Measurements from ENCODE around the gene SNCB.

SNCB gene

DNA sequence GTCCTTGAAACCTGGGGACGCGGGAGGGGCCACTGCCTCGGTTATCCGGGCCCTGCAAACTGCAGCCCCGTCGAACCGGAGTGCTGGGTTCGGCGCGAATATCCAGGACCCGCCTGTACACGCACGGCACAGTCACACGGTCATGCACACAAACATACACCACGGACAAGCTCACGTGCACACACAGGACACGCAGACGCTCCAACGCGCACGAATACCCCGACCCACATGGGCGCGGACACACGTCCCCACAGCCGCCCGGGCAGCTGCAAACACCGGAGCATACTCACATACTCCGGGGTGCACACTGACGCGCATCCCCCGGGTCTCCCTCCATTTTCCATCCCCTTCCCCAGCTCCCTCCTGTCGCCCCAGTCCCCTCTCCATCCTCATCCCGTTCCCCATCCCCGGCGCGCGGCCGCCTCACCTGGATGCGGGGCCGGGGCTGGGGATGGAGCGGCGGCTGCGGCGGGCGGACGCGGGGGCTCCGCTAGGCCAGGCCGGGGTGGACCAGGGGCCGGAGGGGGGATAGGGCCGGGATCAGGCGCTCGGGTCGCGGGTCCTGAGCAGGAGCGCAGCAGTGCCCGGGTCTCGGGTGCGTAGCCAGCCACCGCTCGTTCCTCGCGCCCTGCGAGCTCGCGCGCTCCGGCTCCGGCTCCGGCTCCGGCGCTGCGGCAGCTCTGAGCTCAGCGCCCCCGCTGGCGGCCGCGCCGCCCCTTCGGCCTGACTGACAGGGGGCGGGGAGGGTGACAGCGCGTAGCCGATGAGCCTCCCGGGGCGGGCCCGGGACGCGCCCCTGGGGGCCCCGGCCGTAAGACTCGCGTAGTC is at the start of gene SNCB, which contains the start of gene EIF4E1B:
TSS of gene SNCB (minus strand) at position 682 of the 828 bp plus-strand sequence. CDS start 880 bp downstream, outside the sequence.
TSS of gene EIF4E1B (plus strand) at position 823 of the 828 bp plus-strand sequence. CDS start 12,113 bp downstream, outside the sequence.
- DNase-seq (ENCODE audit: low read depth, low spot score): no peak

DNA sequence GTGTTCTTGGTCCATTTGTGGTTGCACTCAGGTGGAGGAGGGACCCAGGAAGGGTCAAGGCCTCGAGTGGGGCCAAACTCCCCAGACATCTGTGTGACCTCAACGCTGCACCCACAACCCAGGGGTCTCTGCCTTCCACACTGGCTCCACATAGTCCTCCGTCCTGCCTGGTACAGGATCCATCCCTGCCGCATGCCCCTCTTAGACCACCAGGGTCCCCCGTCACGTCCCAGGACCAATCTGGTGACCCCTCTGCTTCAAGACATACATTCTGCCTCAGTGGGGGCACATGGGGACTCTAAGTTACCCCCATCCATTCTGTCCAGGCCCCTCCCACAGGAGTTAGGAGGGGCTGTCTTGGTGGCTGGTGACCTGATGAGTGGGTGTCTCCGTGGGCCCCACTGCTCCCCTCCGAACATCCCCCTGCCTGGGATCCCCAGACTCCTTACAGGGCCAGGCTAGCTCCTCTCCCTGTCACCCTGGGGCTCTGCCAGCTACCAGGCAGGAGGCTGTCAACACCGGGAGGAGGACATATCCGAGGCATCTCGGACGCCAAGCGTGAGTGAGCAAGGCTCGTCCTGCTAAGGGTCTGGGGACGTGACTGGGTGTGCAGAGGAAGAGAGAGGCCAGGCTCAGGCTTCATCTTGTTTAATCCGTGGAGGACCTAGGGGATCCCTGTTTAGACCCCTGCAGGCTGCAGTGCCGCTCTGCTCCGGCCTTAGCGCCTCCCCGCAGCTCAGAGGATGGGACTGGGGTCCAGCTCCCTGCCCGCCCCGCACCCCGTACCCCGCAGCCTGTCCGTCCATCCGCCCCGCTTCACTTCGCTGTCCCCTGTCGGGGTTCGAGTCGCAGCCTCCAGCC is 49.3 kb upstream of the SNCB start:
- no peak for DNase-seq (ENCODE audit: low read depth, low spot score)

DNA sequence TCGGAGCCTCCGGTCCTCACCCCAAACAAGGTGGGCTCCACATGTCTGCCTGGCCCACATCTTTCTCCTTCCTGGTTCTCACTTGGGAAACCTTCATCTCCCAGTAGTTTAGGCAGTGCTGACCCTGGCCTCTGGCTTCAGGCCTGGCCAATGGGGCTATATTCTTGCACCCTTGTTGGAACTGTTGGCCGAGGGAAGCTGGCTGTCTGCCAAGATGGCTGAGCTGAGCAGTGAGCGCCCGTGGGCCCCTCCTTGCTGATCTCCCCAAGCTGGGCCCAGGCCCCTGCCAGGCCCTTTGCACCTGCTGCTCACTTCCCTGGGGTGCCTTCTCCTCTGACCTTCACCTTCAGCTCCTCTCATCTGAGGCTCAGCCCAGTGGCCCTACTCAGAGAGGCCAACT is 48.2 kb upstream of the SNCB start:
- no peak for DNase-seq (ENCODE audit: low read depth, low spot score)

DNA sequence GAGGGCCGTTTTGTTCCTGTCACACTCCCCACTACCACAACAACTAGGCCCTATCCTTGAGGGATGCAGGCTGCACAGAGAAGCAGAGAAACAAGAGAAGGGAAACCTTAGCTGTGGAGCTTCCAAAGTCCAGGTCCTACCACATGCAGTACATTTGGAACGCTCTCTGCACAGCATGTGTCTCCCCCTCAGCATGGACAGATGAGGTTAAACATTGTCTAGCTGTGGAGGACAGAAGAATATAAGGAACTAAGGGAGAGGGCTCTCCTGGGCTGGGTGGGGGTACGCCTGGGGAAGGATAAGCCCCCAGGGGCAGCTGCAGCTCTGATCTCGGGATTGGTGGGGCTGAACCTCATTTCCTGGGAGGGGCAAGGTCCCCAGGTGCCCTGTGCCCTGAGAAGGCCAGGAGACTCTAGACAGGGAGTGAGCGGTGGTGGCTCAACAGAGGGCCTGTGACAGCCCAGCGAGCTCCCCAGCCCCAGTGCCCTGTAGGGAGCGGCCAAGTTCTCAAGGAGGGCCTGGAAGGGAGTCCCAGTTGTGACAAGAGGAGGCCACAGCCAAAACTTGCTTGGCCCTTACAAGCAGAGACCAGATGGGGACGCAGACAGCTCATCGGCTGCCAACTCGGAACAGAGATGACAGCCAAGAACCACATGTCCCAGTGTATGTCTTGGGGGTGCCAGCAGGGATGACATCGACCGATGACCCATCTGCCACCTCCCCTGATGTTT is 47.0 kb upstream of the SNCB start:
- DNase-seq (ENCODE audit: low read depth, low spot score): no peak

DNA sequence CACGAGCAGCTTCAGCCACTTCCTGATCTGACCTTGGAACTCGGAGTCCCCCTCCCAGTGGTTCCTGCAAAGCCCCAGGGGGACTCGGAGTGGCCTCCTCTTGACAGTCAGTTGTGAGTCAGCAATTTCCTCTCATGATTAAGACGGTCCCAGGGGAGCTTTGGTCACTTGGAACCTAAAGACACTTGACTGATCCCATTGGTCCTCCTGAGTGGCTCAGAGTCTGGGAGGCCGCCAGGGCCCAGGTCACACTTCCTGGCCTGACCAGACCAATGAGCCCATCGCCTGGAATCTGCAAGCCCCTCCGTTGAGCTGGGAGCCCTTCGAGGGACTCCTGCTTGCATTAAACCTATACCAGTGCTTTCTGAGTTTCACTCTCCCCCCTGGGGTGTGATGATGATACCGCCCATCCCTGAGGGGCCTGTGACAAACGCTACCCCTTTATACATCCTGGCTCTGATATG is 46.1 kb upstream of the SNCB start:
- DNase-seq (ENCODE audit: low read depth, low spot score): no peak

DNA sequence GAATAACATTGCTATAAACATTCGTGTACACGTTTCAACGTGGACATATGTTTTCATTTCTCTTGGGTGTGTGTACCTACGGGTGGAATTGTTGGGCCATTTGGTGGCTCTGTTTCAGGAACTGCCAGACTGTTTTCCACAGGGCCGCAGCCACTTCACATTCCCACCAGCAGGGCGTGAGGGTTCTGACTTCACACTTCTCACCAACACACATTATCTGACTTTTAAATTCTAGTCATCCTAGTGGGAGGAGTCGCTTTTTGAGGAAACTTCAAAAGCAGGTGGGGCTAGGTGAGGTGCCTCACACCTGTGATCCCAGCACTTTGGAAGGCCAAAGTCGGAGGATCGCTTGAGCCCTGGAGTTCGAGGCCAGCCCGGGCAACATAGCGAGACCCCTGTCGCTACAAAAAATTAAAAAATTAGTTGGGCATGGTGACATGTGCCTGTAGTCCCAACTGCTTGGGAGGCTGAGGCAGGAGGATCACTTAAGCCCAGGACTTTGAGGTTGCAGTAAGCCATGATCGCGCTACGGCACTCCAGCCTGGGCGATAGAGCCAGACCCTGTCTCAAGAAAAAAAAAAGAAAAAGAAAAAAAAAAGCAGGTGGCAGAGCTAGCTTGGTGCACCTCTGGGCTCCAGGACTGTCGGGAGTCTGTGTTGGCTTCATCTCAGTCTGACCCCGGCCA is 45.5 kb upstream of the SNCB start:
- no peak for DNase-seq (ENCODE audit: low read depth, low spot score)

DNA sequence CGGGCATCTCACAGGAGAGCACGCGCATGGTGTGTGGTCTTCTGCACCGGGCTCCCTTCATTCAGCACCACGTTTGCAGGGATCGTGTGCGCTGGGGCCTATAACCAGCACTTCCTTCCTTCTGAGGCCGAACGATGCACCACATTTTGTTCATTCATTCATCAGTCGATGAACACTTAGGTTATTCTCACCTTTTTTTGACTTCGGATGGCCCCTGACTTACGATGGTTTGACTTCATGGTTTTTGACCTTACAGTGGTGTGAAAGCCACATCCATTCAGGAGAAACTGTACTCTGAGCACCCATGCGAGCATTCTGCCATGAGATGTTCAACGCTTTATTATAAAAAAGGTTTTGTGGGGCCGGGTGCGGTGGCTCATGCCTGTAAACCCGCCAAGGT is 44.5 kb upstream of the SNCB start:
- DNase-seq (ENCODE audit: low read depth, low spot score): no peak

DNA sequence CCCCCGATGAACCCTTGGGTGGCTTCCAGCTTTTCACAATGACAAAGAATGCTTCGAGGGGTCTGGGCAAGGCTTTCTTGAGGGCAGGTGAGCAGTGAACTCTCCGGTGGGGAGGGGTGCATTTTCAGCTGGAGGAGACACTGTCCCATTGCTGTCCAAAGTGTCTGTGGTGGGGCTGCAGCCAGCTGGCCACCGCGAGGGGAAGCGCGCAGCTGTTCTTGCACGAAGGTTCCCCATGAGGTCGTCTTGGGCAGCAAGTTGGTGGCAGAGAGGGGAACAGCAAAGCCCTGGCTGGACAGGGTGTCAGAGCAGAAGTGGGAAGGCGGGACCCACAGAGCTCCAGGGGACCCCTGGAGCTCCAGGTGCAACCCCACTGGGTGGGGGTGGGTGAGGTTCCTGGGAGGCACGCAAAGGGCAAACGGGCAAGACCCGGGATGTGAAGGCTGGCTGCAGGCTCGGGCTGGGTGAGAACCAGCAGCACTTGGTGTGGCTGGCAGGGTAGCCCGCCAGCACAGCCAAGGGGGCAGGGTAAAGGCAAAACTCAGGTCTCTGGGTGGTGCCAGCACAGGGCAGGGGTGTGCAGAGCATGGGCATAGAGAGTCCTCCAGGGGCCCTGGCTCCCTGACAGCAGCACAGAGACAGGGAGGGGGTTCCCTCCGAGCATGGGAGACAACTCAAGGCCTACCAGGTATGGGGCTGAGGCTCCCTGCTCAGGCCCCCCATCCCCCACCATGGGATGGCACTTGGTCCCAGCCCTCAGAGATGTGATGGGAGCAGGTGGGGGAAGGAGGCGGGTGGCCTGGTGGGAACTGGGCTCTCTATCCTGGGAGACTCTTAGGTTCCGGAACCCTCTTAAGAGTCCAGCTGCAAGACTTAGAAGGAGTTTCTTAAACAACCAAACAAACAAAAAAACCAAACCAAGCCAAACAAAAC is 43.6 kb upstream of the SNCB start:
- DNase-seq (ENCODE audit: low read depth, low spot score): no peak

DNA sequence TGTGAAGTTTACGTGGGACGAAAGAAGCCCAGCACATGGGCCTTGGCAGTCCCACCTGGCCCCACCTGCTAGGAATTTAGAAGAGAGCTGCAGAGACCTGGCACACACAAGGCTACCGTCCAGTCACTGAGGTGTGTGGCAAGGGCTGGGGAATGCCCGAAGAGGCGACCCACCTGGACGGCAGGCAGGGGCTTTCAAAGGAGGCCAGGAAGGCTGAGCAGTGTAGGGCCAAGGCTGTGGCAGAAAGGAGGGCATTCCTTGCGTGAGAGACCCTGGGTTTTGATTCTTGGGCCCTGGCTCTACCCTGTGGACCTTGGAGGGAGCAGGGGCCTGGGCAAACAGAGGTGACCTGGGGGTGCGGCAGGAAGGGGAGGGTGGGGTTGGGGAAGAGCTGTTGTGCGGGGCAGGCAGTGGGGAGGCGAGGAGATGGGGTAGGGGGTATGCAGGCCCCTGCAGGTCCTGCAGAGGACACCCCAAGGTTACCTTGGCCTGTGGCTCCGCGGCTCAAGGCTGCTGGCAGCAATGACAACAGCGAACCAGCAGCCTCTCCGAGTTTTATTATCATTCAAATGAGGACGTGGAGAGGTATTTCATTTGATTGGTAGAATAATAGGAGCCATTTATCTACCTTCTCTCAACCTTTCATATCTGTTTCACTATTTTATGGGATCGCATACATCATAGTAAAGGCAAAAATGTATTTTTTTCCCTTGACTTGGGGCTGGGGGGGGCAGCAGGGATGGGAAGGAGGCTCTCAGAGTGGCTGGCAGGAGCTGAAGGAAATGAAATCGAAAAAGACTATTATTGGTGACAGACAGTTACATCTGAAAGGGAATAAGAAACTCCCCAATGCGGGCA is 41.8 kb upstream of the SNCB start:
- DNase-seq (ENCODE audit: low read depth, low spot score): no peak

DNA sequence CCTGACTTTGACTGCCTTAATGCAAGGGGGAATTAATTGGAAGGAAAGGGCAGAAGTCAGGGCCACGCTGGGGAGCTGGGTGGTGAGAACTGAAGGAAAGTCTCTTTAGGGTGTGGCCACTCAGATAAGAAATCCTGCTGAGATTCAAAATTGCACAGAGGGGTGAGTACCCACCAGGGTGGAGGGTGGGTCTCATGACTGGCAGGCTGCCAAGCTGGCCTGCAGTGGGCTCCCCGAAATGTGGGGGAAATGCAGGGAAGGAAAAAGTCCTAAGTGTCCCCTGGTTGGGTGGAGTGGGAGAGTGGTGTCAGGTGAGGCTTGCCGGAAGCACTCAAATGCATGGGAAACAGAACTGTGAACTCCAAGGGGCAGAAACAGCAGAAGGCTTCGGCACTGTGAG is 41.1 kb upstream of the SNCB start:
- no peak for DNase-seq (ENCODE audit: low read depth, low spot score)

DNA sequence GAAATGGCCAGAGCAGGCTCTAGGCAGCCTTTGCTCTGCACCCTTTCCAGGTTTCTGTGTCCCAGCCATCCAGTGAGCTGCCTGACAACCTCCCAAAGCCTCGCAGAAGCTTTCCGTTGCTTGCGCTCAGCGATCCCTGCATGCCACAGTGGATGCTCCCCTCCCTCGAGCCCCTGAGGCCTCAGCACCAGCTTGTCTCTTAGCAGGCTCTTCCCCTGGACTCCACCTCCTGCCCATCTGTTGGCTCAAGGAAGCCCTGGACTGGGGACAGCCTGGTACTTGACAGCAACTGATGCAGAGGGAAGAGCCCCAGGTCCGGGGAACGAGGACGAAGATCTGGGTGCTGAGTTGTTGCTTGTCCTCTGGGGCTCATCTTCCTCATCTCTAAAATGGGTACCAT is 40.1 kb upstream of the SNCB start:
- no peak for DNase-seq (ENCODE audit: low read depth, low spot score)

DNA sequence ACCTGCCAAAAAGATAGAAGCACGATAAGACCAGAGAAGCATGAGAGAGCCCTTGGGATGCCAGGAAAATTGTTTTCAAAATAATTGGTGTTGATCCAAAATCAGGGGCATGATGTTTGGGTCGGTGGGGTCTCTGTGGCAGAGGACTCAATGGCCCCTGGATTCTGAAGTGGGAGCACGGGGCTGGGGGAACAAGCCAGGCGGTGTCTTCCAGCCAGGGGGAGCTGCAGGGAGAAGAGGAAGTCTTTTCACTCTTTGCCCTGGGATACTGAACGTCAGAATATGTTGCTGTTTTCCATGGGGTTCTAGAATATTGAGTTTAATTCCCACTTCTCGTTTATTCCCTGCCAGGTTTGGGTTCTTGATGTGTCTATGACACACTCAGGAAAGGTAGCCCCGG is 37.3 kb upstream of the SNCB start:
- DNase-seq (ENCODE audit: low read depth, low spot score): no peak

DNA sequence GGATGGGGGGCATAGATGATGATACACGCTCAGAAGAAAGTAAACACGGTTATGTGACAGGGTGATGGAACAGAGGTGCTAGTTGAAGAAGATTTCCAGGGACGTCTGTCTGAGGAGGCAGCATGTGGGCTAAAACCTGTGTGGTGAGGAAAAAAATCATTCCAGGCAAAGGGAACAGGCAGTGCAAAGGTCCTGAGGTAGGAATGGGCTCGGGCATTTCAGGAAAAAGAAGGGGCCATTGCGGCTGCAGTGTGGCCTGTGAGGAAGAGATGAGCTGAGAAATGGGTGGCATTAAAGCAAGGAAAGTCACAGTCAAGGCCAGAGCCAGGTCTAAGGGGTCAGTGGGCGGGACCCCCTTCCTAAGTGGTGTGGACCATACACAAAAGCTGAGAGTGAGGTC is 35.2 kb upstream of the SNCB start:
- no peak for DNase-seq (ENCODE audit: low read depth, low spot score)

DNA sequence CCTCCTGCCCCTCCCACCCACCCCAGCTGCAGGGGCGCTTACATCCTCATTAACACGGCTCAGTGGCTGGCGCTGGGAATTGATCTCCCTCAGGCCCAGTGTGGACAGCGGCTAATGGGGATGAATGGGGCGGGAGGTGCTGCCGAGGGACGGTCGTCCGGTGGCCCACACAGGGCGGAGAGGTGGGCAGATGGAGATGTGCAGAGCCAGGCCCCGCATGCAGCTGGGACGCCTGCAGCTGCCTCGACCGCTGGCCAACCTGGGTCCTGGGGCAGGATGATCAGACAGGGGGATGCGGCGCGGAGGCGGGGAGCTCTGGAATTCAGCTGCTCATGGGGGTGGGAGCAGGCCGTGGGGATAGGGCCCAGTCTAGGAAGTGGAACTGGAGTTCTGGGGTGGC is 34.6 kb upstream of the SNCB start:
- no peak for DNase-seq (ENCODE audit: low read depth, low spot score)

DNA sequence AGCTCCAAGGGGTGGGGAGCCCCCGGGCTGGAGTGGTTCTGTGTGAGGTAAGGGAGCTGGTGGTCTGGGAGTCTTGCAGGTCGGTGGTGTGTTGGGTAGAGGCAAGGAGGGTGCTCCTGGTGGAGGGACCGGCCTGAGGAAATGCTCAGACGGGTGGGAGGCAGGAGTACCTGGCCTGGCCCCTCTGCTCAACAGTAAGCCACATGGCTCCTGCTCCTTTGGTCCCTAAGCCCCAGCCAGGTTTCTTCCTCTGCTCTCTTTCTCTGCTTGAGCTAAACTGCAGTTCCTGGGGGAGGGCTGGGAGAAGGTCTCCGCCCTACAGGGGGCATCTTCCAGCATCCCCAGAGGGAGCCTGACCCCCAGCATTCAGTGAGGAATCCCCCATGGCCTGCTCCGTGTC is 34.1 kb upstream of the SNCB start:
- DNase-seq (ENCODE audit: low read depth, low spot score): no peak

DNA sequence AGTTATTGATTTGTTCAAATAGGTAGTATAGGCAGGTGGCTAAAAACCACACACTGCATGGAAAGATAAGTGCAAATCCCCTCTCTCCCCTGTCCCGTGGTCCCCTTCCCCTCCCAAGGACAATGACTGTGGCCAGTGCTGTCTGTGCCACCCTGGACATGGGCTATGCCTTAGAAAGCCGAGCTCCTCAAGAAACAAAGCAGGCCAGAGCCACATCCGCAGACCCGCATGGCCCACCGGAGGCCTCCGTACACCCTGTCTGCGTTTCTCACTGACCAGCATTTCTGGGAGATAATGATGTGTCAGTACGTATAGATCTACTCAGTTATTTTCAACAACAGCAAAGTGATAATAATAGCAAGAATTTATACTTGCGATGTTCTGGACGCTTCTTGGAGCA is 33.2 kb upstream of the SNCB start:
- DNase-seq (ENCODE audit: low read depth, low spot score): no peak

DNA sequence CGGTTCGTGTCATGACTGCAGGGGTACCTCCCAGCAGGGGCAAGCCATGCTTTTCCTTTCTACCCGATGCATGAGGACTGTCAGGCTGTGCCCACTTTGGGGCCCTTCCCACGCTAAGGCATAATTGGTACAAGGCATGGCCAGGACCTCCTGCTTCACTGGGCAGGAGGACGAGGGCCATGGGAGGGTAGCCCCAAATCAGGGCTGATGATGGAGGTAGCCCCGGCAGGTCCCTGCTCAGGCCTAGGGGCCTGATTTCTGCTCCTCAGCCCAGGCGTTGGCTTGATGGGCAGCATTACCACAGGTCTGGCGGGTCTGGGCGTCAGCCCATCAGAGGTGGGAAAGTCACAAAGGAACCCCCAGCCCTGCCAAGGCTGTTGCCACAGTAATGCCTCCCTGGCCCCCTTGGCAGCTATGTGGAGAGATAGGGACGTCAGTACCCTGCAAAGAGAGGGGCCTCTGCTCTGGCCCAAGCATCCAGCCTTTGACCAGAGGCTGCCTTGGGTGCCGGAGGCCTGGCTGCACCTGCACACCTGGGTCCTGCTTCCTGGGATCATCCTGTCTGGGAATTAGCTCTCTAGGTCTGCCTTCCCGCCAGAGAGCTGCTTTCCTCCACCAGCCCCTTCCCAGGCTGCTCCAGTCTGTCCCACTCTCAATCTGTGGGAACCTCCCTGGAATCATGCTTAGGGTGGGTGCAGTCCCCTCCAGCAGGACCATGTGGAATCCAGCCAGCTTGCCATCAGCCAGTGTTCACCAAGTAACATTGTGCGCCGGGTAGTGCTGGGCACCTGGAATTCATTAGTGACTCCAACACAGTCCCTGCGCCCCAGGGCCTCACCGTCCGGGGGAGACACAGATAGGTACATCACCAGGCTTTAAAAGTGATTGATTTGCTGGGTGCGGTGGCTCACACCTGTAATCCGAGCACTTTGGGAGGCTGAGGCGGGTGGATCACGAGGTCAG is 32.3 kb upstream of the SNCB start:
- no peak for DNase-seq (ENCODE audit: low read depth, low spot score)

DNA sequence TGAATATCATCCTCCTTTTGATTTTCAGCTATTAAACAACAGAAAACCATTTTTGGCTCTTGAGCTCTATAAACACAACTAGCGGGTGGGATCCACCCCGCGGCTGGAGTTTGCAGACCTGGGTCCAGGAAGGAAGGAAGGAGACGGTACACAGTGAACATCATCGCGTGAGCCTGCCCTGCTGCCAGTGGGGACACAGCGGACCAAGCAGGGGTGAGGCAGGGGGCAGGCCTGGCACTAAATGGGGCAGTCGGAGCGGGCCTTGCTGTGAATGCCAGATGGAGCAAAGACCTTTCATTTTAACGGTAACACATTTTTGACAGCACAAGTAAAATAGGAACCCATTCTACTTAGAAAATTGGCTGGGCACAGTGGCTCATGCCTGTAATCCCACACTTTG is 31.3 kb upstream of the SNCB start:
- DNase-seq (ENCODE audit: low read depth, low spot score): no peak
